Effector memory CD8-positive, alpha-beta T cell (primary cell): ENCODE measurements around the gene RTF1.

Experiments
- ATAC-seq: fragments of 150-1000 bp; cut with Tn5 transposase; replicated peaks from 2 replicates; pipeline ENCODE4 v1.10.0; 2021; ENCODE audit warnings: mild to moderate bottlenecking, moderate library complexity
- DNase-seq, 3 experiments: peaks; one replicate each; pipeline ENCODE4 v3.0.0; 2021
- H3K27ac Mint-ChIP-seq, 2 donors: one replicate each; pipeline ENCODE4 v1.8.0; 2022; ENCODE audit warnings: mild to moderate bottlenecking in 2 of 2, mixed read lengths in 2 of 2, moderate library complexity in 2 of 2
- H3K27me3 Mint-ChIP-seq, 2 donors: one replicate each; pipeline ENCODE4 v1.8.0; 2022; ENCODE audit warnings: mixed read lengths in 2 of 2
- H3K36me3 Mint-ChIP-seq: one replicate; pipeline ENCODE4 v1.8.0; 2022; ENCODE audit warnings: mild to moderate bottlenecking, moderate library complexity, mixed read lengths; ENCODE audit not compliant: insufficient read depth
- H3K4me1 Mint-ChIP-seq, 2 donors: one replicate each; pipeline ENCODE4 v1.8.0; 2022; ENCODE audit warnings: low read depth in 2 of 2, mixed read lengths in 2 of 2
- H3K4me3 Mint-ChIP-seq, 2 donors: one replicate each; pipeline ENCODE4 v1.8.0; 2022; ENCODE audit warnings: mild to moderate bottlenecking in 2 of 2, mixed read lengths in 2 of 2, moderate library complexity in 2 of 2
- H3K9me3 Mint-ChIP-seq, 2 donors: one replicate each; pipeline ENCODE4 v1.8.0; 2022; ENCODE audit warnings: mixed read lengths in 2 of 2

Gene RTF1

GRCh38 chr15:41530363-41530956 is 113.6 kb downstream of the RTF1 start:
- peaks cover 69% of the 10 kb centered on the region for H3K36me3 Mint-ChIP-seq
- ATAC-seq: no peak
- no peaks in the 10 kb centered on the region for H3K9me3 Mint-ChIP-seq
- H3K4me1 Mint-ChIP-seq: peaks cover 0 to 2% of the 10 kb centered on the region in 2 donors
- peak overlapping the region in 1 of 2 donors; percentile 75 for H3K27ac Mint-ChIP-seq
- no peaks in the 10 kb centered on the region for H3K27me3 Mint-ChIP-seq
- H3K4me3 Mint-ChIP-seq: peak overlapping the region in 1 of 2 donors; percentile 33
- no peak for DNase-seq
